K562 (cell line): Measurements from ENCODE around the gene OVCA2. TPM values are rescaled to one million over a fixed set of nuclear protein-coding genes. Genes with fewer than 3 reads are reported as not detected.

ENCODE experiments used
- ARID3B ChIP-seq: fragments of 250-450 bp; sonication (Bioruptor Pico); IDR thresholded peaks from 2 replicates; pipeline ENCODE4 v1.4.0; 2020; ENCODE audit warnings: borderline replicate concordance
- BHLHE40 ChIP-seq: IDR thresholded peaks from 2 replicates; pipeline ENCODE4 v1.6.1; 2011; ENCODE audit warnings: low read length, improper control_type of control experiment
- DMBX1 ChIP-seq: fragments of 250-450 bp; sonication (Bioruptor Pico); IDR thresholded peaks from 2 replicates; pipeline ENCODE4 v1.8.0; 2022; ENCODE audit warnings: inconsistent platforms, mild to moderate bottlenecking, moderate library complexity, borderline replicate concordance
- ELF2 ChIP-seq: fragments of 250-450 bp; sonication (Bioruptor Pico); IDR thresholded peaks from 2 replicates; pipeline ENCODE4 v1.5.0; 2021; ENCODE audit warnings: mild to moderate bottlenecking
- FOXO4 ChIP-seq: fragments of 450-650 bp; formaldehyde crosslinking; IDR thresholded peaks from 2 replicates; pipeline ENCODE4 v1.4.0; 2020; ENCODE audit warnings: mild to moderate bottlenecking, moderate library complexity
- HDAC1 ChIP-seq, 2 experiments: fragments of 450-650 bp; IDR thresholded peaks; 2 replicates each; pipeline ENCODE4 v1.6.1; 2016 to 2017; ENCODE audit warnings: inconsistent platforms in 1 of 2, mild to moderate bottlenecking in 1 of 2, moderate library complexity in 1 of 2
- HSF4 ChIP-seq: fragments of 250-450 bp; sonication (Bioruptor Pico); IDR thresholded peaks from 2 replicates; pipeline ENCODE4 v2.1.2; 2022; ENCODE audit warnings: mild to moderate bottlenecking, moderate library complexity, borderline replicate concordance
- KLF16 ChIP-seq: IDR thresholded peaks from 2 replicates; pipeline ENCODE4 v1.6.1; 2016; ENCODE audit warnings: antibody characterized with exemption
- MNT ChIP-seq, 2 experiments: fragments of 450-650 bp; conservative IDR thresholded peaks; 2 replicates each; pipeline ENCODE4 v1.6.1; 2017; ENCODE audit warnings: mild to moderate bottlenecking in 2 of 2, moderate library complexity in 2 of 2
- MXD1 ChIP-seq: fragments of 250-450 bp; sonication (Bioruptor Pico); IDR thresholded peaks from 2 replicates; pipeline ENCODE4 v1.8.0; 2021; ENCODE audit warnings: borderline replicate concordance, mild to moderate bottlenecking, moderate library complexity; ENCODE audit not compliant: poor library complexity, severe bottlenecking
- NCOA2 ChIP-seq, 2 experiments: fragments of 450-650 bp; IDR thresholded peaks; 2 replicates each; pipeline ENCODE4 v1.6.1; 2018; ENCODE audit warnings: mild to moderate bottlenecking in 2 of 2, moderate library complexity in 1 of 2; ENCODE audit not compliant: partially characterized antibody in 2 of 2
- PCBP2 ChIP-seq: fragments of 200-400 bp; formaldehyde crosslinking; IDR thresholded peaks from 2 replicates; pipeline ENCODE4 v1.6.1; 2018; ENCODE audit warnings: low read length, low read depth, mild to moderate bottlenecking, moderate library complexity; ENCODE audit not compliant: poor library complexity, severe bottlenecking
- RB1 ChIP-seq: fragments of 450-650 bp; IDR thresholded peaks from 2 replicates; pipeline ENCODE4 v1.6.1; 2017; ENCODE audit warnings: low read depth, mild to moderate bottlenecking
- SIX5 ChIP-seq, 2 experiments: IDR thresholded peaks; 2 replicates each; pipeline ENCODE4 v1.6.1; 2011; ENCODE audit warnings: low read length in 2 of 2, borderline replicate concordance in 1 of 2, low read depth in 1 of 2, mild to moderate bottlenecking in 1 of 2, moderate library complexity in 1 of 2; ENCODE audit not compliant: insufficient read depth in 1 of 2
- TBL1XR1 ChIP-seq, 2 experiments: IDR thresholded peaks; 2 replicates each; pipeline ENCODE4 v1.6.1; 2012; ENCODE audit warnings: improper control_type of control experiment in 2 of 2, low read length in 2 of 2, mild to moderate bottlenecking in 1 of 2
- TCF7L2 ChIP-seq: fragments of 150-350 bp; IDR thresholded peaks from 2 replicates; pipeline ENCODE4 v1.6.1; 2016; ENCODE audit warnings: low read depth, mild to moderate bottlenecking, low read length, moderate library complexity
- TOE1 ChIP-seq, 2 experiments: fragments of 450-650 bp in 1 of 2; sonication (generic) in 1 of 2; formaldehyde crosslinking in 1 of 2; IDR thresholded peaks; 2 replicates each; pipeline versions ENCODE4 v1.7.1 to v1.8.0; 2016 to 2022; ENCODE audit warnings: borderline replicate concordance in 2 of 2, mild to moderate bottlenecking in 2 of 2, antibody characterized with exemption in 1 of 2, inconsistent platforms in 1 of 2, low read depth in 1 of 2, missing genetic modification reagents in 1 of 2, moderate library complexity in 1 of 2
- ZBTB17 ChIP-seq: fragments of 450-650 bp; formaldehyde crosslinking; IDR thresholded peaks from 2 replicates; pipeline ENCODE4 v1.4.0; 2020; ENCODE audit warnings: mild to moderate bottlenecking
- ZNF589 ChIP-seq: fragments of 200-800 bp; sonication (Bioruptor generic); IDR thresholded peaks from 2 replicates; pipeline ENCODE4 v1.6.1; 2016; ENCODE audit warnings: low read depth, missing genetic modification characterization, missing compliant biosample characterization
- ZNF79 ChIP-seq: fragments of 250-450 bp; sonication (Bioruptor Pico); IDR thresholded peaks from 2 replicates; pipeline ENCODE4 v1.4.0; 2020; ENCODE audit warnings: low read depth, mild to moderate bottlenecking, moderate library complexity
- polyA plus RNA-seq, 8 experiments: library from polyadenylated mRNA; depleted of rRNA in 4 of 8; stranded (reverse) in 5 of 8; unstranded in 3 of 8; fragments of >200 nt; fragmentation: Nextera tagmentation in 2 of 8; fragmentation: Illumina TruSeq in 1 of 8; extraction: Ambion mirVana in 2 of 8; extraction: Trizol in 1 of 8; gene quantifications; 2 replicates each; pipeline versions ENCODE4 v1.2.1 to v1.2.3, GENCODE V29; 2011 to 2014; ENCODE audit warnings: inconsistent platforms in 1 of 8, missing spikeins in 1 of 8
- total RNA-seq, 7 experiments: library from RNA; depleted of rRNA in 6 of 7; stranded (reverse); fragments of >200 nt in 6 of 7; fragmentation: Illumina TruSeq in 2 of 7; extraction: Trizol in 2 of 7; gene quantifications; 2 replicates each; pipeline versions ENCODE4 v1.2.1 to v1.2.3, GENCODE V29; 2011 to 2021; ENCODE audit warnings: low replicate concordance in 1 of 7

The OVCA2 gene
- total and polyA plus RNA-seq, 9 of the 15 experiments (the other 6 are each of a cell fraction or from before 2014, with no cell fraction given), result 3.0 to 23.7 (median 14.1) TPM

- TF ChIP-seq TCF7L2 (no peak), MXD1 (peak; percentile 99), MNT (conservative IDR thresholded peaks at IDR 0.05) (peak; percentile 92 to 98), ARID3B (CRISPR knock-in tag) (no peak), KLF16 (no peak), ZNF79 (CRISPR knock-in tag) (no peak), HSF4 (CRISPR knock-in tag) (no peak), NCOA2 (IDR thresholded peaks at IDR 0.05; ENCODE audit: partially characterized antibody in 2 of 2) (no peak), RB1 (peak; percentile 48; the same call in 1 of the 2 replicates), ZBTB17 (peak; percentile 100), TBL1XR1 (IDR thresholded peaks at IDR 0.05; ENCODE audit: low read length in 2 of 2) (no peak), DMBX1 (CRISPR knock-in tag) (no peak), ELF2 (0 out of 2 replicates have a peak, but pooled peaks have one; percentile 28), FOXO4 (CRISPR knock-in tag) (no peak), ZNF589 (CRISPR knock-in tag) (no peak), PCBP2 (no peak), BHLHE40 (no peak), SIX5 (IDR thresholded peaks at IDR 0.05; ENCODE audit: borderline replicate concordance in 1 of 2, insufficient read depth in 1 of 2, low read depth in 1 of 2, low read length in 2 of 2) (peak; percentile 31 to 34; a peak in 2 of 4 replicates), HDAC1 (IDR thresholded peaks at IDR 0.05) (peak; percentile 63 to 100; a peak in 3 of 4 replicates), TOE1 (IDR thresholded peaks at IDR 0.05; ENCODE audit: borderline replicate concordance) (peak; percentile 89), TOE1 (CRISPR knock-in tag; IDR thresholded peaks at IDR 0.05; ENCODE audit: borderline replicate concordance, low read depth) (no peak)
Observed at GRCh38 chr17:2029911-2030778, 11.7 kb upstream of the OVCA2 start, which contains the start of gene DPH1 (continued).
